Measurements from ENCODE around the gene RRAS2. TPM values are rescaled to one million over a fixed set of nuclear protein-coding genes. Genes with fewer than 3 reads are reported as not detected.
A peak's percentile ranks its signal among the peaks of the same experiment; 100 is the strongest.

The RRAS2 gene
- total RNA-seq, 1 donor from 2014 or later: 150 TPM

- Histone ChIP-seq H3K9ac (ENCODE audit: low read length) (no peak overlapping the region), H4K20me1 (ENCODE audit: insufficient read depth, low read length) (peaks cover 76% of the 10 kb centered on the region), H3K27me3 (ENCODE audit: insufficient read depth, low read length) (no peaks in the 10 kb centered on the region), H3K79me2 (ENCODE audit: insufficient read depth, low read length) (peaks cover 94% of the 10 kb centered on the region), H3K4me3 (ENCODE audit: insufficient read depth, low read depth, low read length) (no peak overlapping the region), H3K9me3 (ENCODE audit: insufficient read depth, low read depth, low read length) (no peaks in the 10 kb centered on the region), H3K36me3 (ENCODE audit: insufficient read depth, low read length) (no peaks in the 10 kb centered on the region), H3K27ac (ENCODE audit: low read depth, low read length) (no peak overlapping the region), H3K4me2 (ENCODE audit: low read length) (no peak overlapping the region), H3K4me1 (ENCODE audit: insufficient read depth, low read length) (peaks cover 22% of the 10 kb centered on the region), H2AFZ (ENCODE audit: low read depth, low read length) (no peak overlapping the region)
- peaks cover 25% of the 10 kb centered on the region for H3K4me1 Mint-ChIP-seq (ENCODE audit: low read depth, unreplicated experiment)
- H3K36me3 Mint-ChIP-seq (ENCODE audit: low read depth, unreplicated experiment): no peaks in the 10 kb centered on the region
- H3K9me3 Mint-ChIP-seq (ENCODE audit: unreplicated experiment): no peaks in the 10 kb centered on the region
- DNase-seq (ENCODE audit: low read depth) (no peak), FAIRE-seq (peak; percentile 9)
- no peak overlapping the region for H3K4me3 Mint-ChIP-seq (ENCODE audit: unreplicated experiment)
- TF ChIP-seq EZH2 (IDR thresholded peaks at IDR 0.05; ENCODE audit: insufficient read depth, low read length): no peak
- TF ChIP-seq, protein P1, sequence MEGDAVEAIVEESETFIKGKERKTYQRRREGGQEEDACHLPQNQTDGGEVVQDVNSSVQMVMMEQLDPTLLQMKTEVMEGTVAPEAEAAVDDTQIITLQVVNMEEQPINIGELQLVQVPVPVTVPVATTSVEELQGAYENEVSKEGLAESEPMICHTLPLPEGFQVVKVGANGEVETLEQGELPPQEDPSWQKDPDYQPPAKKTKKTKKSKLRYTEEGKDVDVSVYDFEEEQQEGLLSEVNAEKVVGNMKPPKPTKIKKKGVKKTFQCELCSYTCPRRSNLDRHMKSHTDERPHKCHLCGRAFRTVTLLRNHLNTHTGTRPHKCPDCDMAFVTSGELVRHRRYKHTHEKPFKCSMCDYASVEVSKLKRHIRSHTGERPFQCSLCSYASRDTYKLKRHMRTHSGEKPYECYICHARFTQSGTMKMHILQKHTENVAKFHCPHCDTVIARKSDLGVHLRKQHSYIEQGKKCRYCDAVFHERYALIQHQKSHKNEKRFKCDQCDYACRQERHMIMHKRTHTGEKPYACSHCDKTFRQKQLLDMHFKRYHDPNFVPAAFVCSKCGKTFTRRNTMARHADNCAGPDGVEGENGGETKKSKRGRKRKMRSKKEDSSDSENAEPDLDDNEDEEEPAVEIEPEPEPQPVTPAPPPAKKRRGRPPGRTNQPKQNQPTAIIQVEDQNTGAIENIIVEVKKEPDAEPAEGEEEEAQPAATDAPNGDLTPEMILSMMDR (IDR thresholded peaks at IDR 0.05; ENCODE audit: insufficient read depth, low read depth, low read length): no peak
- H3K27ac Mint-ChIP-seq (ENCODE audit: unreplicated experiment): no peak overlapping the region
- no peaks in the 10 kb centered on the region for H3K27me3 Mint-ChIP-seq (ENCODE audit: low read depth, unreplicated experiment)
Observed at GRCh38 chr11:14310679-14311078, 48.3 kb downstream of the RRAS2 start.

- no peak overlapping the region for H3K4me3 Mint-ChIP-seq (ENCODE audit: unreplicated experiment)
- Histone ChIP-seq H3K27me3 (ENCODE audit: insufficient read depth, low read length) (no peaks in the 10 kb centered on the region), H3K36me3 (ENCODE audit: insufficient read depth, low read length) (no peaks in the 10 kb centered on the region), H4K20me1 (ENCODE audit: insufficient read depth, low read length) (peaks cover 75% of the 10 kb centered on the region), H3K4me2 (ENCODE audit: low read length) (no peak overlapping the region), H2AFZ (ENCODE audit: low read depth, low read length) (no peak overlapping the region), H3K4me1 (ENCODE audit: insufficient read depth, low read length) (peaks cover 22% of the 10 kb centered on the region), H3K9ac (ENCODE audit: low read length) (no peak overlapping the region), H3K79me2 (ENCODE audit: insufficient read depth, low read length) (peaks cover 95% of the 10 kb centered on the region), H3K27ac (ENCODE audit: low read depth, low read length) (no peak overlapping the region), H3K9me3 (ENCODE audit: insufficient read depth, low read depth, low read length) (no peaks in the 10 kb centered on the region), H3K4me3 (ENCODE audit: insufficient read depth, low read depth, low read length) (no peak overlapping the region)
- FAIRE-seq (no peak), DNase-seq (ENCODE audit: low read depth) (no peak)
- peaks cover 29% of the 10 kb centered on the region for H3K4me1 Mint-ChIP-seq (ENCODE audit: low read depth, unreplicated experiment)
- no peak overlapping the region for H3K27ac Mint-ChIP-seq (ENCODE audit: unreplicated experiment)
- no peaks in the 10 kb centered on the region for H3K27me3 Mint-ChIP-seq (ENCODE audit: low read depth, unreplicated experiment)
- no peak for TF ChIP-seq EZH2 (IDR thresholded peaks at IDR 0.05; ENCODE audit: insufficient read depth, low read length)
- TF ChIP-seq, protein P1 (IDR thresholded peaks at IDR 0.05; ENCODE audit: insufficient read depth, low read depth, low read length): no peak
- no peaks in the 10 kb centered on the region for H3K36me3 Mint-ChIP-seq (ENCODE audit: low read depth, unreplicated experiment)
- H3K9me3 Mint-ChIP-seq (ENCODE audit: unreplicated experiment): no peaks in the 10 kb centered on the region
Observed at GRCh38 chr11:14309425-14310192, 49.4 kb downstream of the RRAS2 start.

DNA sequence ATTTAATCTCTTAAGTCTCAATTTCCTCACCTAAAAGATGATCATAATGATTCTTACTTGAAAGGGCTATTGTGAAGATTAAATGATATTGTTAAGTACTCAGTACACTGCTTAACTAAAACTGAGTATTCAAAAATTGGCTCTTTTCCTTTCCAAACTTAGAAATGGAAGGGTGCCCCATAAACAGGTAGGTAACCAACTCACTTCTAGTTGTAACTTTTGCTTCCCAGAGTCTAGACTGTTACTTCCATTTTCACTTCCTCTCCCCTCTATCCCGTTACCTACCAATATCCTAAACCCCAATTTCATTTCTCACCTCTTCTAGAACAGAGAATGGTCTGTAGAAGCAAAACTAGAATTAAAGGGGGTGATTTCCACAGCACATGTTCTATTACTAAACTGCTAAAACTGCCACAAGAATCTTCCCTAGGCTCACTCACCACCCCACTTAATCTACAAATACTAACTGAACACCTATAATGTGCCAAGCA lies 50.0 kb downstream of the RRAS2 start:
- Histone ChIP-seq H3K4me1 (ENCODE audit: insufficient read depth, low read length) (peaks cover 22% of the 10 kb centered on the region), H4K20me1 (ENCODE audit: insufficient read depth, low read length) (peaks cover 80% of the 10 kb centered on the region), H3K4me3 (ENCODE audit: insufficient read depth, low read depth, low read length) (no peak overlapping the region), H3K36me3 (ENCODE audit: insufficient read depth, low read length) (no peaks in the 10 kb centered on the region), H3K27ac (ENCODE audit: low read depth, low read length) (no peak overlapping the region), H3K27me3 (ENCODE audit: insufficient read depth, low read length) (no peaks in the 10 kb centered on the region), H3K79me2 (ENCODE audit: insufficient read depth, low read length) (peaks cover 95% of the 10 kb centered on the region), H3K9me3 (ENCODE audit: insufficient read depth, low read depth, low read length) (no peaks in the 10 kb centered on the region), H2AFZ (ENCODE audit: low read depth, low read length) (no peak overlapping the region), H3K4me2 (ENCODE audit: low read length) (no peak overlapping the region), H3K9ac (ENCODE audit: low read length) (no peak overlapping the region)
- TF ChIP-seq, protein P1 (IDR thresholded peaks at IDR 0.05; ENCODE audit: insufficient read depth, low read depth, low read length): no peak
- TF ChIP-seq EZH2 (IDR thresholded peaks at IDR 0.05; ENCODE audit: insufficient read depth, low read length): no peak
- Mint-ChIP-seq H3K4me3 (ENCODE audit: unreplicated experiment) (no peak overlapping the region), H3K9me3 (ENCODE audit: unreplicated experiment) (no peaks in the 10 kb centered on the region), H3K4me1 (ENCODE audit: low read depth, unreplicated experiment) (peaks cover 36% of the 10 kb centered on the region), H3K27me3 (ENCODE audit: low read depth, unreplicated experiment) (no peaks in the 10 kb centered on the region), H3K27ac (ENCODE audit: unreplicated experiment) (no peak overlapping the region), H3K36me3 (ENCODE audit: low read depth, unreplicated experiment) (no peaks in the 10 kb centered on the region)
- FAIRE-seq (no peak), DNase-seq (ENCODE audit: low read depth) (no peak)

All from astrocyte (in vitro differentiated cells and primary cell).